Activated naive CD4-positive, alpha-beta T cell treated with anti-CD3 and anti-CD28 coated beads, Interleukin-2, amount 50 U/mL, for 24 hours (primary cell): ENCODE measurements around the gene ADH1B.

Source experiments
- H3K27ac Mint-ChIP-seq: one replicate; pipeline ENCODE4 v1.8.0; 2021; ENCODE audit warnings: mild to moderate bottlenecking, mixed read lengths
- H3K27me3 Mint-ChIP-seq: one replicate; pipeline ENCODE4 v1.8.0; 2021; ENCODE audit warnings: mixed read lengths
- H3K36me3 Mint-ChIP-seq: one replicate; pipeline ENCODE4 v1.8.0; 2021; ENCODE audit warnings: mixed read lengths
- H3K4me1 Mint-ChIP-seq: one replicate; pipeline ENCODE4 v1.8.0; 2021; ENCODE audit warnings: mixed read lengths
- H3K4me3 Mint-ChIP-seq: one replicate; pipeline ENCODE4 v1.8.0; 2021; ENCODE audit warnings: mild to moderate bottlenecking, mixed read lengths
- H3K9me3 Mint-ChIP-seq: one replicate; pipeline ENCODE4 v1.8.0; 2021; ENCODE audit warnings: mixed read lengths

The ADH1B gene

DNA sequence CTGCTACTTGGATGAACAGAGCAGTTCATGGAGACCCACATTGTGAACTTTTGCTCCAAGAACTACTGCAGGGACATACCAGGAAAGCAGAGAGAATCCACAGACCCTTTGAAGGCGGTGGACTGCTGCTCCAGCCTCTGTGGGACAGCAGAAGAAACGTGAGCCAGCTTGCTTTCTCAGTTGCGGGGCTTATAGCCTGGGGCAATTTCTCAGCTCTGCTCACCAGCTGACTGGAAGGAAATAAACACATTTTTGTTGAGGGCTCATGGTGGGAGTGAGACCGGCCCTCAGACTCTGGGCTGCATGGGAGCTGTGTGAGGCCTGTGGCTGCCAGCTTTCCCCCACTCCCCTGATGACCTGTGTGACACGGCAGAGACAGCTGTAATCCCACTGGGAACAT, 27.8 kb downstream of the ADH1B start:
- peaks cover 16% of the 10 kb centered on the region for H3K27me3 Mint-ChIP-seq
- H3K36me3 Mint-ChIP-seq: peaks cover 2% of the 10 kb centered on the region
- no peaks in the 10 kb centered on the region for H3K4me1 Mint-ChIP-seq
- no peak overlapping the region for H3K27ac Mint-ChIP-seq
- H3K4me3 Mint-ChIP-seq: no peak overlapping the region
- H3K9me3 Mint-ChIP-seq: peaks cover 27% of the 10 kb centered on the region

GRCh38 chr4:99290848-99291786, 30.1 kb downstream of the ADH1B start, which contains the start of gene ADH1A:
ADH1A (minus strand) TSS chr4:99290985; CDS start chr4:99290914, 71 bp downstream.
- Mint-ChIP-seq H3K4me3 (no peak within 1 kb of the TSS), H3K9me3 (peaks cover 12% of the 10 kb centered on the region), H3K4me1 (no peaks in the 10 kb centered on the region), H3K36me3 (peaks cover 2% of the 10 kb centered on the region), H3K27me3 (peaks cover 15% of the 10 kb centered on the region), H3K27ac (no peak within 1 kb of the TSS)

GRCh38 chr4:99285387-99285786, 35.8 kb downstream of the ADH1B start:
- H3K4me3 Mint-ChIP-seq: no peak overlapping the region
- H3K4me1 Mint-ChIP-seq: no peaks in the 10 kb centered on the region
- H3K27ac Mint-ChIP-seq: no peak overlapping the region
- no peaks in the 10 kb centered on the region for H3K27me3 Mint-ChIP-seq
- no peaks in the 10 kb centered on the region for H3K9me3 Mint-ChIP-seq
- H3K36me3 Mint-ChIP-seq: no peaks in the 10 kb centered on the region

DNA sequence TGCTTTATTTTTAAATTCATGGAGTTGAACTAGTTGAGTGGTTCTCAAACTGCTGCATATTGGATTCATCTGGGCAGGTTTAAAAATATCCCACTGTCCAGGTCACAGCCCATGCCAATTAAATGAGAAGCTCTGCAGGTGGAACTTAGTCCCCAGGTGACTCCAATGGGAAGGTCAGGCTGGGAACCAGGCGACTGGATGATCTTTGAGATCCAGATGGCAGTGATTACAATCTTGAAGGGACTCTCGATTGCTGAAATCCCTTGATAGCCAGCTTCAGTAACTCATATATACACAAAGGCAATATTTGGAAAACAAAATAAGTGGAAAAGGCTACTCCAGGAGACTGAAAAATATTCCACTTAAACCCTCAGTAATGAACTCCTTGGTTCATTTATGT, 38.5 kb downstream of the ADH1B start:
- H3K27ac Mint-ChIP-seq: no peak overlapping the region
- peaks cover 2% of the 10 kb centered on the region for H3K27me3 Mint-ChIP-seq
- H3K4me3 Mint-ChIP-seq: no peak overlapping the region
- H3K9me3 Mint-ChIP-seq: no peaks in the 10 kb centered on the region
- H3K4me1 Mint-ChIP-seq: no peaks in the 10 kb centered on the region
- no peaks in the 10 kb centered on the region for H3K36me3 Mint-ChIP-seq

- no peaks in the 10 kb centered on the region for H3K36me3 Mint-ChIP-seq
- H3K27ac Mint-ChIP-seq: no peak overlapping the region
- H3K27me3 Mint-ChIP-seq: peaks cover 2% of the 10 kb centered on the region
- H3K4me3 Mint-ChIP-seq: no peak overlapping the region
- H3K4me1 Mint-ChIP-seq: no peaks in the 10 kb centered on the region
- no peaks in the 10 kb centered on the region for H3K9me3 Mint-ChIP-seq
Observed at GRCh38 chr4:99281261-99281660, 39.9 kb downstream of the ADH1B start.

GRCh38 chr4:99276417-99276816, 44.8 kb downstream of the ADH1B start:
- Mint-ChIP-seq H3K4me3 (no peak overlapping the region), H3K27ac (no peak overlapping the region), H3K36me3 (no peaks in the 10 kb centered on the region), H3K4me1 (no peaks in the 10 kb centered on the region), H3K27me3 (peaks cover 2% of the 10 kb centered on the region), H3K9me3 (peaks cover 12% of the 10 kb centered on the region)

DNA sequence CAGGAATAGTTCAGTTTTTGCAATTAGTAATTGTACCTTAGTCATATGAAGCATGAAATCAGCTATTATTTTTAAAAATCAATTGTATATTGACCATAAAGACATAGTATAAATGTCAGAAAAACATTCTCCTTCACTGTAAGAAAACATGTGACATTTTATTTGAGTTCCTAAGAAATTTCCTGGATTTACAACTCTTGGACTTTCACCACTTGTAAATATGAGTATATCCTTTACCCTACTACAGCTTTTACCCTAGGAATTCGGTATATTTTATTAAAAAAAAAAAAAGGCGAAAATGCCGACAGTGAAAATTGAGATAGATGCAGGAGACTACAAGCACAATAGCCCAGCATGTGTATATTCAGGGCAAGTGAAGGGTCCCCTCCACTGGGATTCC, 45.3 kb downstream of the ADH1B start:
- no peaks in the 10 kb centered on the region for H3K36me3 Mint-ChIP-seq
- H3K4me3 Mint-ChIP-seq: no peak overlapping the region
- H3K4me1 Mint-ChIP-seq: no peaks in the 10 kb centered on the region
- H3K27ac Mint-ChIP-seq: no peak overlapping the region
- peaks cover 12% of the 10 kb centered on the region for H3K9me3 Mint-ChIP-seq
- peaks cover 2% of the 10 kb centered on the region for H3K27me3 Mint-ChIP-seq

- no peaks in the 10 kb centered on the region for H3K36me3 Mint-ChIP-seq
- H3K27me3 Mint-ChIP-seq: no peaks in the 10 kb centered on the region
- H3K4me3 Mint-ChIP-seq: no peak overlapping the region
- H3K4me1 Mint-ChIP-seq: no peaks in the 10 kb centered on the region
- no peak overlapping the region for H3K27ac Mint-ChIP-seq
- H3K9me3 Mint-ChIP-seq: peaks cover 12% of the 10 kb centered on the region
Observed at GRCh38 chr4:99275050-99275449, 46.2 kb downstream of the ADH1B start.

GRCh38 chr4:99273704-99274103, 47.5 kb downstream of the ADH1B start:
- H3K4me1 Mint-ChIP-seq: no peaks in the 10 kb centered on the region

GRCh38 chr4:99264927-99265326, 56.3 kb downstream of the ADH1B start:
- Mint-ChIP-seq H3K27ac (no peak overlapping the region), H3K4me3 (no peak overlapping the region), H3K36me3 (peaks cover 2% of the 10 kb centered on the region), H3K4me1 (no peaks in the 10 kb centered on the region), H3K9me3 (peaks cover 19% of the 10 kb centered on the region), H3K27me3 (peaks cover 5% of the 10 kb centered on the region)

More at GRCh38 chr4:99273704-99274103, 47.5 kb downstream of the ADH1B start:
- peaks cover 12% of the 10 kb centered on the region for H3K9me3 Mint-ChIP-seq
- H3K36me3 Mint-ChIP-seq: no peaks in the 10 kb centered on the region
- H3K27me3 Mint-ChIP-seq: no peaks in the 10 kb centered on the region
- no peak overlapping the region for H3K4me3 Mint-ChIP-seq
- H3K27ac Mint-ChIP-seq: no peak overlapping the region
